ENCODE results near the gene NEURL4.
A peak's percentile ranks its signal among the peaks of the same experiment; 100 is the strongest.
"Not testable (repeated sequence)": the region's sequence is repeated elsewhere in the genome, so short reads cannot be mapped to it uniquely, and the experiment has no call there.

The NEURL4 gene

DNA sequence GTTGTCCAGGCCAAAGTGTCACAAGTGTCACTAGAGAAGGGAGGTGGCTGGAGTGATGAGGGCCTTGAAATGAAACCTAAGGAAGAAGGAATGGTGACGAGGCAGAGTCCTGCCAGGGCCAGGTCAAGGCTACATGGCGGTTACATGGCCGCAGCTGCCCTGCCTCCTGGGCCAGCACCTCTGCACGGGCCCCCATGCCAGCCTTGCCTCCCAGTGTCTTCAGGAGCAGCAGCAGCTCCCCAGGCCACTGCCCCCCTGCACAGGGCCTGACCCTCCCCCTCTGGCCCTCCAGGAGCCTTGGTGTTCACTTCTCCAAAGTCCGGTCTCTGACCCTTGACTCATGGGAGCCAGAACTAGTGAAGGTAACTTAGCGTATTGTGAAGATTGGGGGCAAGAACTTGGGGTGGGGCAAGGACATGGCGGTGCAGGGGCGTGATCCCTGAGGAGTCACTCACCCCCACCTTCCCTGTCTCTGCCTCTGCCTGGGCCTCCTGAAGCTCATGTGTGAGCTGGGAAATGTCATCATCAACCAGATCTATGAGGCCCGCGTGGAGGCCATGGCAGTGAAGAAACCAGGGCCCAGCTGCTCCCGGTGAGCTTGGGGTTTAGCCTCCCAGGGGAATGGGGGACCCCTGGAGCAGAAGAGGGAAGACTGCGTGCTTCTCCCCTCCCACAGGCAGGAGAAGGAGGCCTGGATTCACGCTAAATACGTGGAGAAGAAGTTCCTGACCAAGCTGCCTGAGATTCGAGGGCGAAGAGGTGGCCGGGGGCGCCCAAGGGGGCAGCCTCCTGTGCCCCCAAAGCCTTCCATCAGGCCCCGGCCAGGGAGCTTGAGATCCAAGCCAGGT, 18.7 kb upstream of the NEURL4 start:
- DNase-seq (ENCODE audit: low spot score): no peak

DNA sequence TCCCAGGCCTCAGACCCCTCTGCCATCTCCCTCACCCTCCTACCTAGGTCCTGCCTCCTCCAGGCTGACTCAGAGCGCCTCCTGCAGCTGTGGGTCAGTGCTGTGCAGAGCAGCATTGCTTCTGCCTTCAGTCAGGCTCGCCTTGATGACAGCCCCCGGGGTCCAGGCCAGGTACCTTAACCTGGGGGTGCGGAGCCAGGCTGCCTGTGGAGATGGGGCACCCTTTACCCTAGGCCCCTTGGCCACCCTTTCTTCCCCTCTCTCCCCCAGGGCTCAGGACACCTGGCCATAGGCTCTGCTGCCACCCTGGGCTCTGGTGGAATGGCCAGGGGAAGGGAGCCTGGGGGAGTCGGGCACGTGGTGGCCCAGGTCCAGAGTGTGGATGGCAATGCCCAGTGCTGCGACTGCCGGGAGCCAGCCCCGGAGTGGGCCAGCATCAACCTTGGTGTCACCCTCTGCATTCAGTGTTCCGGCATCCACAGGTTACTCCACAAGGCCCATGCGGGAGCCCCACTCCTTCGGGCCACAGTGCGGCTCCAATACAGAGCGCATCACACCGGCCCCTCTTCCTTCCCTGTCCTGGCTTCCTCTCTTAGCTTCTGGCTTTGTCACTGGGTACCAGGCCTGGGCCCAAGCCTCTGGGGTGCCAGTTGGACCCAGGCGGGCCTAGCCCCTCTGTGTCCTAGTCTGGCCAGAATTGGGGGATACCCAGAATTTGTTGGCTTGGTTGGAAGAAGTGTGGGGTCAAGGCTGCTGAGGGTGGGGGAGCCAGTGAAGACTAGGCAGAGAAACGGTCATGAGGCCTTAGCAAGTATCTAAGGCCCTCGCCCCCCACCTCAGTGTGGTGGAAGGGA, 17.9 kb upstream of the NEURL4 start:
- DNase-seq (ENCODE audit: low spot score): no peak

DNA sequence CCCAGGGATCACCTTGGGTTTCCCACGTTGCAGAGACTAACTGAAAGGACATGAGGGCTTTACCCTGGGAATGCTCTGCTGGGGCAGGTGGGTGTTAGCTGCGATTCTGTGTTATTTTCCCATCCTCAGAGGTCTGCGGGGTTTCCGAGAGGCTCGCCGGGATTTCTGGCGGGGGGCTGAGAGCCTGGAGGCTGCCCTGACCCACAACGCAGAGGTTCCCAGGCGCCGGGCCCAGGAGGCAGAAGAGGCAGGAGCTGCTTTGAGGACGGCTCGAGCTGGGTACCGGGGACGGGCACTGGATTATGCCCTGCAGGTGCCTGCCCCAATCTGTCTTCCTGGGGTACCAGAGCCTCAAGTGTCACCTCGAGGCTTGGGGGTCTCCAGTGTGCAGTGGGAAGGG, 14.1 kb upstream of the NEURL4 start:
- DNase-seq (ENCODE audit: low spot score): no peak

DNA sequence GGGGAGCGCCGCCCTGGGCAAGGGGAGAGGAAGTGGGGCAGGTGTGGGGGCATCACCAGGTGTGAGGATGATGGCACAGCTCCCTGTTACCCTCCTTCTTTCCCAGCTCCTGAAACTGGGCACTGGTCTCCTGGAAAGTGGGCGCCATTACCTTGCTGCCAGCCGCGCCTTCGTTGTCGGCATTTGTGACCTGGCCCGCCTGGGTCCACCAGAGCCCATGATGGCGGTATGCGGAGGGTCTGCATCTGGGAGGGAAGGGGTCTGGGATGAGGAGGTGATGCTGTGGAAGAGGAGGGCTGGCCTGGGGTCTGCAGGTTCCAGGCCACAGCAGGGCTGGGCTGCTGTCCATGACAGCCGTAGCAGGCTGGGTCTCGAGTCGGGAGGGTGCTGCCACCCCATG, 12.7 kb upstream of the NEURL4 start:
- no peak for DNase-seq (ENCODE audit: low spot score)

DNA sequence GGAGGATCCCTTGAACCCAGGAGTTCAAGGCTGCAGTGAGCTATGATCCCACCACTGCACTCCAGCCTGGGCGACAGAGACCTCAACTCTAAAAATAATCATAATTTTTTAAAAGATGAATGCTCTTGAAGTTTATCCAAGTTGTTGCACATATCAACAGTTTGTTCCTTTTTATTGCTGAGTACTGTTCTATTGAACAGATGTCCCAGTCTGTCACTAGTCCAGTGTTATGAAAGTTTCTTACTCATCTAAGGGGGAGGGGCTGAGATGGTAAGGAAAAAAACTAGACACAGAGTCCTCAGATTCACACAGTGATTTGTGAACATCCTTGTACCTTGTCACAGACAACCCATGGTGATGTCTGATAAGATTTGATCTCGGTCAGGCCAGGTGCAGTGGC, 11.0 kb upstream of the NEURL4 start:
- DNase-seq (ENCODE audit: low spot score): no peak

DNA sequence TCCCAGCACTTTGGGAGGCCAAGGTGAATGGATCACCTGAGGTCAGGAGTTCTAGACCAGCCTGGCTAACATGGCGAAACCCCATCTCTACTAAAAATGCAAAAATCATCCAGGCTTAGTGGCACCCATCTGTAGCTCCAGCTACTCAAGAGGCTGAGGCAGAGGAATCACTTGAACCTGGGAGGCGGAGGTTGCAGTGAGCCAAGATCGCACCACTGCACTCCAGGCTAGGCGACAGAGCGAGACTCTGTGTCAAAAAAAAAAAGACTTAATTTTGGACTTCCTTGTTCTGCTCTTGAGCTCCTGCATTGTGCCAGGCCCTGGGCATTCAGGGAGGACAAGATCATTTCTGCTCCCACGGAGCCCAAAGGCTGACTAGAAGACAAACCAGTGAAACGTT, 8.5 kb upstream of the NEURL4 start:
- DNase-seq (ENCODE audit: low spot score): not testable (repeated sequence)

DNA sequence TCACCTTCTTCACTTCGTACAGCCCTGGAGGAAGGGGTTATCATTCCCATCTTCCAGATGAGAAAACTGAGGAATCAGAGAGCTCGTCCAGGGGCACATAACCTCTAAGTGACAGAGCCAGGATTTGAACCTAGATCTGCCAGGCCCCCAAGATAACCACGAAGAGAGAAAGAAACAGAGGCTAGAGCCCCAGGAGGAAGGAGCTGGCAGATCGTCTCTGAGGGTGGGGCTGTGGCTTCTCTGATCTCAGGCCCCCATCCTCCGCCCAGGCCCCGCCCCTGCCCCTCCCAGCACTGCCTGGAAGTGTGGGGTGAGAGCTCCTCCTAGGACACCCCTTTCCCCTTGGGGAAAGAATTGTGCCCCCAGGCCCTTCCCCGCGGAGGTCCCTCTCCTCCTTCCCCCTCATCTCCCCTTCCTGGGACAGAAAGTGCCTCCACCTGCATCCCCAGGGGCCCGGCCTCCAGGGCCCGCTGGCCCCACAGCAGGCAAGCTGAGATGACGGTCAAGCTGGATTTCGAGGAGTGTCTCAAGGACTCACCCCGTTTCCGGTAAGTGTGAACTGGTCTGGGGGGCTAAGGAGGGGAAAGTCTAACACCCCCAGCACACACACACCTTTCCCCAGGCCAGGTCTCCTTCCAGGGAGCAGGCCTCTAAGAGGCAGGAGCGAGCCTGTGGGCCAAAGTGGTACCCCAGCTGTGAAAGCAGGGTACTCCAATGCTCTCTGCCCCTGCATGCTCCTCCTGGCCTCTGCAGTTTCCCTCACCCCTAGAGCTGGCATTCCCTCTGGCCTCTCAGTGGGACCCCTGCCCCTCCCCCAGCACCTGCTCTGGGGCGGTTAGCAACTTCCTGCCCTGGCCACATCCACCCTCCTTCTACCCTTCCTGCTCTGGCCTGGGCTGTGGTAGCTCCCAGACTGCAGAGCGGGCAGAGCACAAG, 7.4 kb upstream of the NEURL4 start, which contains the start of gene ACAP1:
Gene ACAP1 (plus strand): TSS at position 290 of the 936 bp plus-strand sequence. CDS start 206 bp downstream, at position 496.
- peak; percentile 75 for DNase-seq (ENCODE audit: low spot score)

DNA sequence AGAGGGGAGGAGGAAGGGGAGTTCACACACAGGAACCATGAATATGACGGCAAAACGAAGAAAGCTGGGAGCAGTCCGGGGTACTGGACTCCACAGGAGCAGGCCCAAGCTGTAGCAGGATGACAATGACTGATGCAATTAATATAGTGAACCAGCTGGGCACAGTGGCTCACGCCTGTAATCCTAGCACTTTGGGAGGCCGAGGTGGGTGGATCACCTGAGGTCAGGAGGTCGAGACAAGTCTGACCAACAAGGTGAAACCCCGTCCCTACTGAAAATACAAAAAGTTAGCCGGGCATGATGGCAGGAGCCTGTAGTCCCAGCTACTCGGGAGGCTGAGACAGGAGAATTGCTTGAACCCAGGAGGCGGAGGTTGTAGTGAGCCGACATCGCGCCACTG, 6.6 kb upstream of the NEURL4 start:
- not testable (repeated sequence) for DNase-seq (ENCODE audit: low spot score)

DNA sequence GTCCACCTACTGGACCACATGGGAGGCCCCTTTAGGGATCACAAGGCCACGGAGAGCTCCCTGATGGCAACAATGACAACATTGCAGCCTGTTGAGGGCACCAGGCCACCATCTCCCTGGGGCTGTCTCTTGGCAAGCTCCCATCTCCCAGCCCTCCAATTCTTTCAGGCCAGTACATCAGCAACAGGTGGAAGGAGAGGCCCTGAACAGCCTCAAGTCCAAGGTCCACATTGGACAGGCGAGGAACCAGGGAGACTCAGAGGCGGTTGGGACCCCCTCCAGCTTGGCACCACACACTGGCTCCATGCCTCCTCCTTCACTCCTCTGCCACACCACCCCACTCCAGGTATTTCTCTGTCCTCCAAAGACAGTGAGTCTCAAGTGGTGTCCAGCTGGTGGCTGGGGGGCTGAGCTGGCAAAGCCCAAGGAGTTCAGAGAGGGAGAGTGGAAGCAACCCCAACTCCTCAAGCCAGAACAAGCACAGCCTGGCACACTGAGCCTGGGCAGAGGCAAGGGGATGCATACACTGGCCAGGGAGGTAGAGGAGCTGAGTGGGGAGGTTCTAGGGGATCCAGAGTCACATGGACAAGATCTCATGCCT, 5.9 kb upstream of the NEURL4 start:
- no peak for DNase-seq (ENCODE audit: low spot score)

DNA sequence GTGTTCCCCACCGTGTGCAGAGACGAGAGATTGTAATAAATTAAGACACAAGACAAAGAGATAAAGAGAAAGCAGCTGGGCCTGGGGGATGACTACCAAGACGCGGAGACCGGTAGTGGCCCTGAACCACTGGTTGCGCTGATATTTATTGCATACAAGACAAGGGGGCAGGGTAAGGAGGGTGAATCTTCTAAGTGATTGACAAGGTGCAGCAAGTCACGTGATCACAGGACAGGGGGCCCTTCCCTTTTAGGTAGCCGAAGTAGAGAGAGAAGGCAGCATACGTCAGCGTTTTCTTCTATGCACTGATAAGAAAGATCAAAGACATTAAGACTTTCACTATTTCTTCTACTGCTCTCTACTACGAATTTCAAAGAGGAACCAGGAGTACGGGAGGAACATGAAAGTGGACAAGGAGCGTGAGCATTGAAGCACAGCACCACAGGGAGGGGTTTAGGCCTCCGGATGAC, 3.5 kb upstream of the NEURL4 start:
- not testable (repeated sequence) for DNase-seq (ENCODE audit: low spot score)

DNA sequence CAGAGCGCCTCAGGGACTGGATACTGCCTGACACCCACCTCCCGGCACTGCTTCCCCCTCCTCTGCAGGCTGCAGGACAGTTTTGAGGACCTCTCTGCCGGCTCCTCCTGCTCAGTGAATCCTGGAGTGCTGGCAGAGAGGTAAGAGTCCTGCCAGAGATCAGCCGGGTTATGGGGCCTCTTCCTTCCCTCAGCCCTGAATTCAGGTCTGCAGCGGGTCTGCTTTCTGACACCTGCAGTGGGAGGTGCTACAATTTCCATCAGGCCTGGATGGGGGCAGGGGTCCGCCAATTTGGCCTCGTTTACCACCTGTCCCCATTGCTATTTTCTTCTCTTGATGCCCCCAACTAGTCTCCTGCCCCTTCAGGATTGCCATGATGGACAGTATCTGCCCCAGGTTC, 3.0 kb upstream of the NEURL4 start:
- DNase-seq (ENCODE audit: low spot score): no peak

DNA sequence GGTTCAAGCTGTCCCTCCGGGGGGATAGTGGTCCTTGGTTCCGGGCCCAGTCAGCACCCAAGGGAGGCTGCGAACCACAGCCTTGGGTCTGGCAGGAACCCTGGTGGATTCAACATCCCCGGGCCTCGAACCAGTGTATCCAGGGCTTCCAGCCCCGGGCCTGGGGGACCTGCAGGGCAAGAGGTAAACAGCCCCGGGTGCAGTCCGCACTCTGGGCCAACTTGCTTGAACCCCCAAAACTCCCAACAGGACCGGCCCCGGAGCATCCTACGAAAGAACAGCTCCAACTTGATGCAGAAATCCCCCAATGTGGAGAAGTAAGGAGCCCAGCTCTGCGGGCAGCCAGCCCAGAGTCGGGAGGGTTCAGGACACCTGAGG, 1.5 kb upstream of the NEURL4 start:
- no peak for DNase-seq (ENCODE audit: low spot score)

DNA sequence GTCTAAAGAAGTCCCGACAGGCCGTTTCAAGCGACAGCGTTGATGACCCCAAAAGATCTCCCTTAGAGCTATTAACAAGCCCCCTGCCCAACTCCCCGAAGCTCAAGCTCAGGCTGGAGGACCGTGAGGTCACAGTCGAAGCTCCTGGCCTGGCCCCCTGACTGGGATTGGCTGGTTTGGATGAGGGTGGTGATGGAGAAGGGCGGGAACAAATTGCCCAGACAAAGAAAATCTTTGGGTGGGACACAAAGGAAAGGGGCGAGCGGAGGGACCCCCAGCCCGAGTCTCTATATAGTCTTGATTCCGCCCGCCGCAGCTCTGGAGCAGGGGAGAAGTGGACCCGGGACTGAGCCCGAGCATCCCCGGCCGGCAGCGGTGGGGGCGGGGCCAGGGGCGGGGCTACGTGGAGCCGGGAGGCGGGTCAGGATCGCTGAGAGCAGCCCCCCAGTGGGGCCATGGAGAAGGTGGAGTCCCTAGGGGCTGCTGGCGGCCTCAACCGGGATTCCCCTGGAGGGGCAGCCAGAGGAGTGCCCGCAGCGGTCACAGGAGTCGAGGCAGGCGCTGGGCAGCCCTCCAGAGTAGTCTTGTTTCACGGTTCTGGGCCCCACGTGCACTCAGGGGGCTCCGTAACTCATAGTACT, 982 bp upstream of the NEURL4 start:
- DNase-seq (ENCODE audit: low spot score): peak; percentile 91

DNA sequence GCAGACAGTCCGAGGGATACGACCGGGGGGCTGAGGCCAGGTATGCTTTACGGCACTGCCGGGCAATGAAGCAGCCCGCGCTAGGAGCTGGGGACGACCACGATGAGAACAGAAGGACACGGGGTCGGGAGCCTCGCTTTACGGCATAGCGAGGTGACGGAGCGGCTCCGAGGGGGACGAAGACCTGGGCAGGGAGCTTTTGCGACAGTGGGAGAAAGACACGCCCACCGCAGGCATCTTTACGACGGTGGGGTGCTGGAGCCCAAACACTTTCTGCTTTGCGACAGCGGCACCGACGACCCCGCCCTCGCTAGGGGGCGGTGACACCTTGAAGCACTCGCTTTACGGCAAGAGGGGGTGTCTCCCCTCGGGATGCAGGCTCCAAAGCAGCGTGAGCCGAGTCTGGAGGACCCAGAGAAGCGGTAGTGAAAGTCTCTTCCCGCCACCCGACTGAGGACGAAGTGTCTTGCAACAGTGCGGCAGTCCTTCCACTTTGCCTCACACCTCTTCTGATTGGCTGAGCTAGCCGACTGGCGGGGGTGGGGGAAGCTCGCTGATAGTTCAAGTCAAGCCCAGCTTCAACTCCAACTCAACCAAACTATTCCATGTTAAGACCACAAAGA, 350 bp upstream of the NEURL4 start:
- DNase-seq (ENCODE audit: low spot score): peak; percentile 97

DNA sequence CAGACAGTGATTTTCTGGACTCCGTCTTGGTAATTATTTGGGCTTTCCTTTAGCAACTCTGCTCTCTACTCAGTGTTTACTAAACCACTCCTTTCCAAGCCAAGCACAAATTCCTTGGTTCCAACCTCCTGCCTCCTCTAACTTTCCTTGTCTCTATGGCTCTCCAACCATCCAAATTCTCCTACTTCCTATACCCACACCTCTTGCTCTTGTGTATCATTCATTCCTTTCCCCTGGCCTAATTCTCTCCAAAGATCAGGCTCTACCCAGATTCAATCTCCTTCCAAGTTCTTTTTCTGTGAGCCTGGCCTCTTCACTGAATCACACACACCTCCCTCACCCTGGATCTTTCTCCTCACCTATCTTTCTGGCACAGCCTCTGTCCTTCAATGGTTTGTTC, 1.1 kb downstream of the NEURL4 start:
- no peak for DNase-seq (ENCODE audit: low spot score)

DNA sequence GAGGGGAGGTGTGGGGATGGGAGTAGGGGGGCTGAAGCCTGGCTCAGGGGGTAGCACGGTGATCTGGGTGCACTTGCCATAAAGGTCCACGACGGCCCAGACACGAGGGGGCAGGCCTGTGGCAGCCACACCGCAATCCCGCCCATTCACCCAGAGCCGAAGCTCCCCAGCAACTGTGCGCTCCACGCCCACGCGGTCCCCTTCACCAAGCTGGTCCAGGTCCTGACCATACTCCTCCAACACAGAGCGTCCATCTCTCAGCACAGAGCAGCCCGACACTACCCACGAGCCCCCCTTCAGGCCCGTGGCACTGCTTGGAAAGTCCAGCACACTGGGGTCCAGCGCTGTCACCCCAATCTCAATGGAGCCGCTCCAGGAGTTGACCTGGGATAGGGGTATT, 1.6 kb downstream of the NEURL4 start:
- DNase-seq (ENCODE audit: low spot score): no peak

DNA sequence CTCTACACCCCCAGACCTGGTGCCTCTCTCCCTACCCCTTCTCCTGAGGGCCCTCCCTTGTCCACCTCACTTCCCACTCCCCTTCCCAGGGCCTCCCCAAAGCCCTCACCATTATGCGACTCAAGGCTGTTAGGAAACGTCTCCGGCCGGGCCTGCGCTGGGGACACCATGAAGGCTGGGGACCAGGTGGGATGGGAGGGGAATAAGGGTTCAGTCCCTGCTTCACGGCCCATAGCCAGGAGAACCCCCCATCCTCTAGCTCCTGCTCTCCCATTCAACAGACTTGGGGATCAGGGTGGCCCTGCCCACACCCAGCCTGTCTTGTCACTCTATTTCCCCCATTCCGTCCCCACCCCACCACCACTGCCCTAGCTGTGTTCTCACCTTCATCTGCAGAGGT, 2.1 kb downstream of the NEURL4 start:
- no peak for DNase-seq (ENCODE audit: low spot score)

DNA sequence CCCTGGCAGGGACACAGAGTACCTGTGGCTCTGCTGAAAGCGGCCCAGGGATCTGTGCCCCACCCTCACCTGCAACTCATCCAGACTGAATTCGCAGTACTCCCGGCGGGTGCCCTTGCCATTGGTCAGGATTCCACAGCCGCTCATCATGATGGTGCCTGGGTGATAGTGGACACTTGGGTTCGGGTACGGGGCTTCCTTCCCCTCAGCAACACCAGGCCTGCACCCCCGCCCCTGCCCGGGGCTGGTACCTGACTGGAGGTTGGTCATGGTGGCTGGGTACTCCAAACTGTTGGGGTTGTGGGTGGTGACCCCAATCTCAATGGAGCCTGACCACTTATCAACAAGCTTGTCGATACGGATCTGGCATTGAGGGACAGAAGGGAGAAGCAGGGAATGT, 2.9 kb downstream of the NEURL4 start:
- DNase-seq (ENCODE audit: low spot score): no peak

DNA sequence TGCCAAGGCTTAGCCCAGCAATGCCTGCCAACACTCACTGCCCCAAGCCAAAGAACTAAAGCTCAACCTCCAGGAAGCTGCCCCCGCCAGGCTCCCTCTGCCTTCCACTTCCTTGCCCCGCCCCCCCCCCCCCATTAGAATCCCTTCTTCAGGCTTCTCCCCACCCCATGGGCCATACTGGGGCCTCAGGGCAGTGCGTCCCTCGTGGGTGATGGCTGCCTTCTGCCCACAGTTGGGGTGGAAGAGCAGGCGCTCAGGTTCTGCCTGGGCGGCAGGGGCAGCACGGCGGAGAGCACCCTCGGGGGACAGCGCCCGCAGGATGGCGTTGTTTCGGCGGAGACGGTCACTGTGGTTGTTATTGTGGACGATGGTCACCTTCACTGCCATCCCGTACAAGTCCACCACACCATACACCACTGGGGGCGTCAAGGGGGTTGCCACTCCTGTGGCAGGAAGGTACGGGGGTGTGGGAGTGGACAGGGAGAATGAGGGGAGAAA, 4.1 kb downstream of the NEURL4 start:
- DNase-seq (ENCODE audit: low spot score): no peak

DNA sequence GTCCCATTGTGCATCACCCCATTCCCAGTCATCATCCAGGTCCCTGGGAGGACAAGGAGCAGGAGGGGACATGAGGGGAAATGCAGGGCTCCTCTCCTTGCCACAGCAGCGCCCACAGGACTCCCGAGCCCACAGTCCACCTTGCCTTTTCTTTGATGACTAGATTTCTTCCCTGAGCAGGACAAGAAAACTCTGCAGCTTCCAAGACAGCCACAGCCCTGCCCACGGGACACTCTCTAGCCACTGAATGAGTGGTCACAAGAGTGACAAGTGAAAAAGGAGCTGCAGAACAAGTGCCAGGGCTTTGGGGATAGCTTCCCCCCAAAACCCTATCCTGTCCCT, 4.7 kb downstream of the NEURL4 start:
- DNase-seq (ENCODE audit: low spot score): no peak
